Tibial artery (tissue), 4 donors: ENCODE results near the gene MMP10.

ENCODE experiments used
- DNase-seq, 2 donors: peaks; one replicate each; pipeline ENCODE4 v3.0.0-alpha.2; 2019
- H3K27ac ChIP-seq, 2 donors: fragments of 200-600 bp; sonication (generic) in 1 of 2; 1 replicate in 1 of 2; 2 replicates in 1 of 2; pipeline ENCODE4 v1.5.1; 2018 to 2019; ENCODE audit warnings: mild to moderate bottlenecking in 1 of 2
- H3K27me3 ChIP-seq, 2 donors: fragments of 200-600 bp; sonication (generic) in 1 of 2; one replicate each; pipeline versions ENCODE4 v1.5.1 to v1.6.0; 2016 to 2019
- H3K36me3 ChIP-seq, 3 donors: fragments of 200-600 bp; sonication (generic) in 2 of 3; one replicate each; pipeline ENCODE4 v1.5.1; 2016 to 2019; ENCODE audit warnings: mild to moderate bottlenecking in 2 of 3
- H3K4me1 ChIP-seq, 4 donors: fragments of 200-600 bp; sonication (generic) in 2 of 4; 1 replicate in 3 of 4; 2 replicates in 1 of 4; pipeline ENCODE4 v1.5.1; 2016 to 2019
- H3K4me3 ChIP-seq, 2 donors: fragments of 200-600 bp; sonication (generic) in 1 of 2; 1 replicate in 1 of 2; 2 replicates in 1 of 2; pipeline ENCODE4 v1.5.1; 2018 to 2019; ENCODE audit warnings: mild to moderate bottlenecking in 2 of 2
- H3K9me3 ChIP-seq, 3 donors: fragments of 200-600 bp; sonication (generic) in 1 of 3; one replicate each; pipeline ENCODE4 v1.5.1; 2016 to 2019
- CTCF ChIP-seq, 2 experiments: fragments of 200-600 bp in 1 of 2; fragments of 450-650 bp in 1 of 2; IDR thresholded peaks; one replicate each; pipeline ENCODE4 v1.5.1; 2017 to 2019; ENCODE audit warnings: antibody characterized with exemption in 2 of 2, mild to moderate bottlenecking in 1 of 2, moderate library complexity in 1 of 2
- intact Hi-C: fragments of 100-400 bp; cut with DNase I; formaldehyde crosslinking; loops from one replicate; pipeline ENCODE4 v1.15.0; 2023; ENCODE audit warnings: low total_unique reads

Gene MMP10

GRCh38 chr11:102780491-102780918 is at the start of gene MMP10:
Gene MMP10 (minus strand): TSS chr11:102780628. CDS start chr11:102780591, 37 bp downstream.
- Histone ChIP-seq H3K4me3 (no peak within 1 kb of the TSS), H3K27ac (no peak within 1 kb of the TSS), H3K4me1 (no peaks in the 10 kb centered on the region), H3K27me3 (no peaks in the 10 kb centered on the region), H3K36me3 (no peaks in the 10 kb centered on the region), H3K9me3 (no peaks in the 10 kb centered on the region)
- no peak for TF ChIP-seq CTCF (IDR thresholded peaks at IDR 0.05)
- intact Hi-C loops = no loop called here
- DNase-seq = no peak

- H3K4me3 ChIP-seq = no peak overlapping the region
- intact Hi-C loops = no loop called here
- H3K4me1 ChIP-seq = no peaks in the 10 kb centered on the region
- peaks cover 0 to 11% of the 10 kb centered on the region in 2 donors for H3K27me3 ChIP-seq
- no peak for TF ChIP-seq CTCF (IDR thresholded peaks at IDR 0.05)
- DNase-seq = no peak
- no peaks in the 10 kb centered on the region for H3K36me3 ChIP-seq
- H3K9me3 ChIP-seq = no peaks in the 10 kb centered on the region
- H3K27ac ChIP-seq = no peak overlapping the region
Observed at GRCh38 chr11:102829316-102830000, 49.0 kb upstream of the MMP10 start.

DNA sequence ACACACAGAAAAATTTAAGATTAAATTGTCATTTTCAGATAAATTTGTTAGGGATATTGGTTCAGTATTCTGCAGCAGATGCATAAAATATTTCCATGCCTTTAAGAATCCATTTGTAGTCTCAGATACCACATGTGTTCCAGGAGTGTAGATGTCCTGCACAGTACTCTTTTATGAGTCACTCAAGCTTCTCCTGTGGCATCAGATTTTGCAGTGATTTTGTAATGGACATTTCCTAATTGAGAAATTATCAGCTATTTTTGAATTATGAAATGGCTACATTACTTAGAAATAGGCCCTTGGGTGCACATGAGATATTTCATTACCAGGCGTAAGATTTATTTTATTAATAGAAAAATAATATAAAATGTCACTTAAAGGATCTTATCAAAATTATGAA is 44.1 kb upstream of the MMP10 start:
- Histone ChIP-seq H3K9me3 (no peaks in the 10 kb centered on the region), H3K27me3 (no peaks in the 10 kb centered on the region), H3K36me3 (no peaks in the 10 kb centered on the region), H3K4me3 (no peak overlapping the region), H3K4me1 (no peaks in the 10 kb centered on the region), H3K27ac (no peak overlapping the region)
- no peak for DNase-seq
- intact Hi-C loops = no loop called here
- TF ChIP-seq CTCF (IDR thresholded peaks at IDR 0.05) = no peak

DNA sequence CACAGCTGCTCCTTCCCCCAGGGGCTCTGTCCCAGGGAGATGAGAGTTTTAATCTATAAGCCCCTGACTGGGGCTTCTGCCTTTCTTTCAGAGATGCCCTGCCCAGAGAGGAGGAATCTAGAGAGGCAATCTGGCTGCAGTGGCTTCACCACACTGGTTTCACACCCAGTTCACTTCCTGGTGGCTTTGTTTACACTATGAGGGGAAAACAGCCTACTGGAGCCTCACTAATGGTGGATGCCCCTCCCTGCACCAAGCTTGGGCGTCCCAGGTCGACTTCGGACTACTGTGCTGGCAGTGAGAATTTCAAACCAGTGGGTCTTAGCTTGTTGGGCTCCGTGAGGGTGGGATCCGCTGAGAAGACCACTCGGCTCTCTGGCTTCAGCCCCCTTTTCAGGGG is 39.1 kb upstream of the MMP10 start:
- no peak for TF ChIP-seq CTCF (IDR thresholded peaks at IDR 0.05)
- no peak overlapping the region for H3K27ac ChIP-seq
- intact Hi-C loops = no loop called here
- H3K4me3 ChIP-seq = no peak overlapping the region
- no peak for DNase-seq
- peaks cover 0 to 2% (median 0%) of the 10 kb centered on the region in 3 donors for H3K9me3 ChIP-seq
- no peaks in the 10 kb centered on the region for H3K4me1 ChIP-seq
- no peaks in the 10 kb centered on the region for H3K27me3 ChIP-seq
- no peaks in the 10 kb centered on the region for H3K36me3 ChIP-seq

GRCh38 chr11:102813484-102813883 is 33.1 kb upstream of the MMP10 start:
- no peak for DNase-seq
- Histone ChIP-seq H3K36me3 (no peaks in the 10 kb centered on the region), H3K27me3 (no peaks in the 10 kb centered on the region), H3K27ac (no peak overlapping the region), H3K9me3 (peaks cover 0 to 2% (median 0%) of the 10 kb centered on the region in 3 donors), H3K4me1 (no peaks in the 10 kb centered on the region), H3K4me3 (no peak overlapping the region)
- intact Hi-C loops = no loop called here
- no peak for TF ChIP-seq CTCF (IDR thresholded peaks at IDR 0.05)
